GM18511 (cell line): Measurements from ENCODE around the gene COL7A1.

Source experiments
- ATAC-seq: cut with Tn5 transposase; IDR thresholded peaks from one replicate; pipeline ENCODE4 v1.9.1; 2021; ENCODE audit warnings: mild to moderate bottlenecking, moderate library complexity; ENCODE audit not compliant: unreplicated experiment

COL7A1 gene

DNA sequence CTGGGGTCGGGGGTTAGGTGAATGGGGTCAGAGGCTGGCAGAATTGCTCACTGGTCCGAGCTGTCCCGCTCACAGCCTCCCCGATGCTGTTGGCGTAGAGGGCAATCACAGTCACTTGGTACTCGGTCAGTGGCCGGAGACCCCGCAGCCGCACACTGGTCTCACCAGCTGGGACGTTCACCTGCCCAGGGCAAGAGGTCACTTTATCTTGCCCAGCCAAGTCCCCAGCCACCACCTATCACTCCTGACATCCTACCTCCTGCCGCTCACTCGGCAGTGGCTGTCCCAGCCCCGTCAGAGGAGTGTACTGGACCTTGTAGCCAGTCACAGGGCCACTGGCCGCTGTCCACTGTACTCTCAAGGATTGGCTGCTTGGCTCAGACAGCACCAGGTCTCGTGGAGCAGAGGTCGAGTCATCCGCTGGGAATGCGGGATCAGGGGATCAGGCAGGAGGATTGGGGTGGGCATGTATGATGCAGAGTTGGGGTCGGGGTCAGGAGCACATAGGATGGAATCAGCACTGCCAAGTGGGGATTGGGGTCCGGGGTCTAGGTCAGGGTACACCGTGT is 2.5 kb downstream of the COL7A1 start:
- ATAC-seq = no peak

DNA sequence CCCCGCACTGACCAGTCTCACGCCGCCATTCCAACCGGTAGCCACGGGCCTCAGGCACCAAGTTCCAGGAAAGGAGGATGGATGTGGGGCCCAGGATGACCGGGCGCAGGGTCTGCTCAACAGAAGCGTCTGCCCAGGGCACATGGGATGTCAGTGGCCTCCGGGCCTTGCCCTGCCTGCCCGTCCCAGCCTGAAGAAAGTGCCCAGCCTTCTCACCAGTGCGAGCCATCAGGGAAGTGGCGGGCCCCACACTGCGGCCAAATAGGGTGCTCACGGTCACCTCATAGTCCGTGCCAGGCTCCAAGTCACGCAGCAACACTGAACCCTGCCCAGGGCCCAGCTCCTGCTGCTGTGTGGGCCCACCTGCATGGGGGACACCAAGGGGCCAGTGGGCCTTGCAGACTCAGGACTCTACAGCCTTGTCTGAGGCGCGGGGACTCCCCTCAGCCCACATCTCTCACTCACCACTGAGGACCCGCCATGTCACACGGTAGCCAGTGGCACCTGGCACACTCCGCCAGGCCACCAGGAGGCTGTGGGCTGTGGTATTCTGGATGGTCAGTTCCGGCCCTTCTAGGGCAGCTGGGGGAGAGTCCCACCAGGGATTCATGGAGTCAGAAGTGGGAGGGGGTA is 3.1 kb downstream of the COL7A1 start:
- ATAC-seq = no peak

DNA sequence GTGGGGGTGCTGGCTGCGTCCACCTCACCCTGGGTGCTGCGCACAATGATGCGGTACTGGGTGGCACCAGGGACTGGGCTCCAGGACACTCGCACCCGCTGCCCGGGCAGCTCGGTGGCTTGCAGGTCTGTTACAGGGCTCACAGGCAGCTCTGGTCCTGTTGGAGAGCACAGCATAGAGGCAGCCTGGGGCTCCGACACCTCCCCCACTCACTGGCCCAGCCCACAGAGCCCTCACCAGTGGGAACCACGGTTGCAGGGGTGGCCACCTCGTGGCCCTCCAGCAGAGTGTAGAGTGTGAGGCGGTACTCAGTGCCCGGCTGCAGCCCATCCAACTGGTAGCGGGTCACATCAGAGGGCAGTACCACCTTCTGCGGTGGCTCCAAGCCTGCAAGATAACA is 3.7 kb downstream of the COL7A1 start:
- no peak for ATAC-seq

DNA sequence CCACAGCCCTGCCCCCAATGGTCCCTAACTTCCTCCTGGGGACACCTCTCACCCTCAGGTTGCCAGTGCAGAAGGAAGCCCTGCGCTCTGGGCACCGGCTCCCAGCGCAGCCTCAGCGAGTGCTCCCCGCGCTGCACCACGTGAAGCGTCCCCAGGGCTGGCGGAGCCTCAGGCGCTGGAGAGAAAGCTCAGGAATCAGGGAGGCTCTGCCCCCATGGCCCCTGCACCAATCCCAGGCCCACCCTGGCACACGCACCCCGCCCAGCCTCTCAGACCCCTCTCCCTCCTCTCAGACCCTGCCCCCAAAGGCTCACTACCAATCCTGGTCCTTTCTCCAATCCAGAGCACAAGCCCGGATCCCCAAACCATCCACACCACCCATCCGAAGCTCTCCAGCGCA is 6.9 kb downstream of the COL7A1 start:
- ATAC-seq = no peak

DNA sequence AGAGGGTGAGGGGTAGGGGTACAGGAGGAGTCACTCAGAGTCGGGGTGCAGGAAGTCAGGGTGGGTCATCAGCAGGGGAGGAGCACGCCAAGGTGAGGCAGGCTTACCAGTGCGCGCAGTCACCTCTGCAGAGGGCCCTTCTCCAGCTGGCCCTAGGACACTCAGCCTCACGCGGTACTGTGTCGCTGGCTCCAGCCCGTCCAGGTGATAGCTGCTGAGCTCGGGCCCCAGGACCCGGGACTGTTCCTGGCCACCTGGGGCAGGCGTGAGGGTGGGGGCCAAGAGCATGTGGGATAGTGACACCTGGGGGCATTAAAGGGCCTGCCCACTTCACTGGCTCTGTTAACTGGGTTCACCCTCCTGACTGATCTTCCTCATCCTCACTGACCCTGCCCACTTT is 7.4 kb downstream of the COL7A1 start:
- no peak for ATAC-seq

DNA sequence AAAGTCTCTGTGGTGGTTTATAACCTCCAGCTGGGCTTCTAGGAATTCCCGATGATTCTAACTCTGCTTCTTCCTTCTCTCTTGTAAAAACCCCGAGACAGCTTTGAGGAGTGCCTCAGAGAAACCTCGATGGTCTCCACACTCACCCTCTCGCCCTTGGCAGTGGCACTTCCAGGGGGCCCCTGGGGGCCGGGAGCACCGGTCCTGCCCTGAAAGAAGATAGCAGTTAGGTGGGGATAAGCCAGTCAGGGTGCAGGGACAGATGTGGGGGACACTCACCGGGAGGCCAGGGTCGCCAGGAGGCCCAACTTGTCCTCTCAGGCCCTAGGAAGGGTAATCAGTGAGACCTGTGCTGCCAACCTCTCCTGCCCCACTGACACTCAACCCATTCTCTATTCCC is 9.7 kb downstream of the COL7A1 start:
- ATAC-seq = no peak

DNA sequence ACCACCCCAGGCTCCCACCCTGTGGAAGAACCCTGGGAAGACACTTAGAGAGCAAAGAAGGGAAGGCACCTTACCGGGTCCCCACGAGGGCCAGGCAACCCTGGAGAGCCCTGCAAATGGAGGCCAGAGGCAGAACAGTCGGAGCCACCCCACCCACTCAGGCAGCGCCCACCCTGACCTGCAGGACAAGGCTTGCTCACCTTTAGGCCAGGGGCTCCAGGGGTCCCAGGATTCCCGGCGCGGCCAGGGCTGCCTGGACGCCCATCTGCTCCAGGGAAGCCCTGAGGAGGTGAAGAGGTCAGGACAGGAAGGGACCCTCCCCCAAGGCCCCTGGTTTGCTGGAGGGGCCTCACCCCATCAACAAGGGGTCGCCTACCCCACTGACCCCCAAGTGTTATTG is 10.3 kb downstream of the COL7A1 start:
- ATAC-seq = no peak

DNA sequence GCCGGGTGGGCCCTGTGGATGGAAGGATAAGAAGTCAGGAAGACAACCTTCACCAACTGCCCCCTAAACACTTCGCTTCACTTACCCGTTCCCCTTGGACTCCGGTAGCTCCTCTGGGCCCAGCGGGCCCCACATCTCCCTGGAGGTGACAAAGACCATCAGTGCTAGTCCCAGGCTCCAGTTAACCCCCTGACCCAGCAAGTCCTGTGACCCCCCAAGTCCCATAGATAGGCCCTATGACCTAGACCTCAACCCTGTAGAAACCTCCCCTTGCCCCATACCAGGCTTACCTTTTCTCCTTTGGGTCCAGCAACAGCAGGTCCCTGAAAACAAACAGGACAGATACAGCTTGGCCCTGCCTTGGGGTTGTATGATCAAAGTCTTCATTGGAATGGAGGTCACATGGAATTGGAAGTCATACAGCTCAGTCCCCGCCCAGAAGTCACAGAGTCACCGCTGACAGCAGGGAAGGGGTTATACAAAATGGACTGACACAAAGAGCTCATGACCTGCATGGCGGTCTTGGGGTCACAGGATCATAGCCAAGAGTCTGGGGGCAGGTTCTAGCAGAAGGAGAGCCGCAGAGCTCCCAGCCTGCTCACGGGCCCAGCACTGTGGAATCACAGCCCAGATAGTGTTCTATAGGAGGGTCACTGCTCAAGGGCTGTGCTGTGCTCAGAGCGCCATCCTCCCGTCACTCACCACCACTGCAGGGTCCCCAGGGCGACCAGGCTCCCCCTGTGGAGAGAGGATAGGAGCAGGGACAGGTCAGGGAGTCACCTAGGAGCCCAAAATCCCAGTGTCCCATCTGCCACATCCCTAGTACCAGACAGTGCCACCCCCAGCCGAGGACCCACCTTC is 13.3 kb downstream of the COL7A1 start:
- ATAC-seq = no peak

DNA sequence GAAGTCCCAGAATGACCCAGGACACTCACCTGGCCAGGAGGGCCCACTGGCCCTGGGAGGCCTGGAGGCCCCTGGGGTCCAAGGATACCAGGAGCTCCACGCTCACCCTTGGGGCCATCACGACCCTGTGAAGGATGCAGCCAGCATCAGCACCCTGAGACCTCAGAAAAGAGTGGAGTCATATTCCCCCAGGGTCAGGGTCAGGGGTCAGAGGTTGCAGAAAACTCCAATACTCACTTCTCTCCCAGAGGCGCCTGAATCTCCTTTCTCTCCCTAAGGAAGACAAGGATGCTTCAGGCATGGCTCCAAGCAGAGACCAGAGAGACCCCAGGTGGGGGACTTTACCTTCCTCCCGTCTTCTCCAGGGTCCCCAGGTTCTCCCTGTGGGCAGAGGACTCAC is 18.5 kb downstream of the COL7A1 start:
- ATAC-seq = no peak

DNA sequence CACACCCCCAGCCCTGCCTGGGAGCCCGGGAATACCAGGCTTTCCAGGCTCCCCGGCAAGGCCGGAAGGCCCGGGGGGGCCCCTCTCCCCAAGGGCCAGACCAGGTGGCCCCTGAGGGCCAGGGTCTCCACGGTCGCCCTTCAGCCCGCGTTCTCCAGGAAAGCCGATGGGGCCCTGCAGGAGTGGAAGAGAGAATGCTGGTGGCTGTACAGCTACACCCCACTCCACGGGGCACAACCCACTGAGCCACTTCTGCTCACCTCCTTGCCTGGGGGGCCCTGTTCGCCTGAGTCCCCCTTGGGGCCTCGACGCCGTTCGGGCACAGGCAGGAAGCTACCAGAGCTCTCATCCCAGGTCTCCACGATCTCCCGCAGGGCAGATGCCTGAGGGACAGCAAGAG is 19.8 kb downstream of the COL7A1 start:
- no peak for ATAC-seq

DNA sequence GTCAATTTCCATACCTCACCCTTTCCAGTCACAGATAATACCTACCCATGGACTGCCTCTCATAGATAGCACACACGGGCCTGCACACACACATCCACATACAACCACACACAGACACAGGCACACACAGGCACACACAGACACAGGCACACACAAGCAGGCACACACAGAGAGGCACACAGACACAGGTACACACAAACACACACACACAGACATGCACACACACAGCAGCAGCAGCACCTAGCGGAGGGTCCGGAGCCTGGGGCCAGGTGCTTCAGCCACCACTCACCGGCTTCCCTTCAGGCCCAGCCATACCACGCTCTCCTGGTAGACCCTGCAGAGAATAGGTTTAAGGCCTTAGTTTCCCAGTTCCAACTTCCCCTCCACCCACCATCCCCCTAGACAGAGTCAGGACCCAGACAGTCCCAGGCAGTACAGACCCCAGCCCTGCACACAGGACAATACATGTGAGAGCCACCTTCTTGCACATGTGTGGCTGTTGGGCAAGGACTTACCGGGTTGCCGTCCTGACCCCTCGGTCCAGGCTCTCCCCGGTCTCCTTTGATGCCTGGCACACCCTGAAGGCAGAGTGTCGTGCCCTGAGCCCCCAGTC is 21.1 kb downstream of the COL7A1 start:
- ATAC-seq = no peak

DNA sequence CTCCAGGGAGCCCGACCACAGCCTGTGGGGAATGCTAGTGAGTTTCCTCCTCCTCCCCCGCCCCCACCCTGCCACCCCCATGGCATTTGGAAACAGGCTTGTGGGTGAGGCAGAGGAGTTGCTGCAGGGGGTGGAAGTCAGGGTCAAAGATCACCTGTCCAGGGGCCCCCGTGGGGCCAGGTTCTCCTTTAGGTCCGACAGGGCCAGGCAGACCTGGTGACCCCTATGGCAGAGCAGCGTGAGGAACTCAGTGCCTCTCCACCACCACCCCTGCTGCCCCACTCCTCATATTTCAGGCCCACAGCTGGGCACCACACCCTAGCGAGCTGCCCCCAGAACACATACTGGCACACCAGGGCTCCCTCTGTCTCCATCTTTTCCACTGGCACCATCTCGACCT is 22.6 kb downstream of the COL7A1 start:
- no peak for ATAC-seq

DNA sequence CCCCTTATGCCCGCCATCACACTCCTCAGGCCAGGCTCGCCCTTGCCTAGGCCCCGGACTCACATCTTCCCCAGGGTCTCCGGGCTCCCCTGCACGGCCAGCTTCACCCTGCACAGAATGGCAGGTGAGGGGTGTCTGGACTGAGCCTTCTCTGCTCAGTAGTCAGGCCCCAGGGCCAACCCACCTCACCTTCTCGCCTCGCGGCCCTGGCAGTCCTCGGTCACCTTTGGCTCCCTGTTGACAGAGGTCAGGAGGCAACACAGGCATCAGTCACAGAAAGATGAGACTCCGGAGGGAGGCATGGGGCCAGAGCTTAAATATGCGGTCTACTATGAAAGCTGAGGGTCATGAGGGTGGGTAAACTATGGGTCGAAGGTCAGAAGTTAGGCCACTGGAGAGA is 23.2 kb downstream of the COL7A1 start:
- no peak for ATAC-seq

DNA sequence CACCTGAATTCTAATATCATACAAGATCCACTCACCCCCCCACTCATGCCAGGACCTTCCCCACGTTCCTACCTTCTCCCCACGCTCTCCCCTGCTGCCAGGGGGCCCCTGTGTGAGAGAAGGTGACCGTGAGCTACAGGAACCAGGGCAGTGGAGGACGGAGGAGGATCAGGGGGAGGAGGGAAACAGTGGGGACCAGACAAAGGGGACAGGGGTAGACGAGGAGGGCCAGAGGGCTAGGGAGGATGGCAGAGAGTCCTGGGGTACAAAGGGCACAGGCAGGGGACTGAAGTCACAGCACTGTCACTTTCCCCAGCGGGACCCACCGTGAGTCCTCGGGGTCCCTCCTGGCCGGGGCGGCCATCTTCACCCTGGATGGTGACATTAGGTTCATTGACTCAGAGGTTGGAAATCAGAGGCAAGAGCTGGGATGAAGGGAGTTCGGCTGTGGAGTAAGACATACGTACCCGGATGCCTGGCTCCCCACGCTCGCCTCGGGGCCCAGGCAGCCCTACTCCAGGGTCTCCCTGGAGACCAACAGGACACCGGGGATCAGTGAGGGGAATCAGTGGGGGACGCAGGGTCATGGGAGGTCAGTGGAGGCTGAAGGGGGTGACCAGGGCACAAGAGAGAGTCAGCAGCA is 25.2 kb downstream of the COL7A1 start:
- no peak for ATAC-seq

DNA sequence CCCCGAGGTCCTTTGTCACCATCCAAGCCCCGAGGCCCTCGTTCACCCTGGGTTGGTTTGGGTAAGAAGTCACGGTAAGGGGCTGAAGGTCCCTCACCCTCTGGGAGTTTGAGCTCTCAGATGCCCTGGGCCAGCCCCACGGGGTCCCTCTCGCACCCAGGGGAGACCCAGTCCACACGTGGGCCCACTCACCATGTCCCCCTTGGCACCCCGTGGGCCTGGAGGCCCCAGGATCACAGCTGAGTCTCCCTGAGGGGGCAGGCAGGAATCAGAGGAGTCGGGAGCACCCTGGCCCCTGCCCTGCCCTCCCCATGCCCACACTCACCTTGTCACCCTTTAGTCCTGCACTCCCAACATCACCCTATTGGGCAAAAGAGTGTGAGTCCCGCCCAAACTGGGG is 25.7 kb downstream of the COL7A1 start:
- no peak for ATAC-seq

DNA sequence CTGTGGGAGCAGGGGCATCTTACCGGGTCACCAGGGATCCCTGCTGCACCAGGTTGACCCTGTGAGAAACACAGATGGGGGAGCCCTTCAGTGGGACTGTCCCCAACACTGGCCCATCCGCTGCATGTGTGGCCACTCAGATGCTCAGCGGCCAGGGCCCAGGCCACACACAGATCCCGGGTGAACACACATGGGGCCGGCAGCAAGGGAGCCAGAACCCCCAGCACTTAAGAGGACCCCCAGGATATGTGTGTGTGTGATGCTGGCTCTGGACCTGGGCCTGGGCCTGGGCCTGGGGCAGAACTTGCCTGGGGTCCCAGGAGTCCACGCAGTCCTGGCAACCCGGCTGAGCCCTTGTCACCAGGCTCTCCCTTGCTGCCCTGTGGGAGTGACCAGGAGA is 26.7 kb downstream of the COL7A1 start:
- no peak for ATAC-seq

DNA sequence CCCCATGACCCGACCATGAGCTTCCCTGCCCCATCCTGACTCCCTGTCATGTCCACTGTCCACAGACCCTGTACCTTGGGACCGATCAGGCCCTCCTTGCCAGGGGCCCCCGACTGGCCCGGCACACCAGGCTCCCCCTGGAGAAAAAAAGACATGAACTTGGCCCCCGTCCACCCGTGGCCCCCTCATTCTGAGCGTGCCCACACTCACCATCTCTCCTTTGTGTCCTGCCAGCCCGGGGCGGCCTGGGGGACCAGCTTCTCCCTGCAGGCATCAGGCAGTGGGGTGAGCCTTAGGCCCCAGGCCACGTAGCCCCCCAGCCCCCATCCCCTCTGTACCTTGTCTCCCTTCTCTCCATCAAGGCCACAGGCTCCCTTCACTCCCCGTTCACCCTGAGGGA is 27.6 kb downstream of the COL7A1 start:
- ATAC-seq = no peak

DNA sequence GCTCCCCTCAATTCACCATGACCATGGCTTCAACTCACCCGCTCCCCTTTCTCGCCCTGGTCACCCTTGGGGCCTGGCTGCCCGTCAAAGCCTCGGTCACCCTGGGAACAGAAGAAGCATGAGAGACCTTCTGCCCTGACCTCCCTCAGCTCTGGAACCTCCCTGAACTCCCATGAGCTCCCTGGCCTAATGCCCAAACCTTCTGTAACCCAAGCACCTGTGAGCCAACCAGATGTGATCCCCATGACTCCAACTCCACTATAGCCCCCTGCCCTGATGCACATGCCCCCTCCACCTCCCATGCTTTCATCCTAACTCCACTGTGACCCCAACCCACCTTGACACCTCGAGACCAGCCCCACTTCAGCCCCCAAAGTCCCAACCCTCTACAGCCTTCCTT is 28.0 kb downstream of the COL7A1 start:
- no peak for ATAC-seq

DNA sequence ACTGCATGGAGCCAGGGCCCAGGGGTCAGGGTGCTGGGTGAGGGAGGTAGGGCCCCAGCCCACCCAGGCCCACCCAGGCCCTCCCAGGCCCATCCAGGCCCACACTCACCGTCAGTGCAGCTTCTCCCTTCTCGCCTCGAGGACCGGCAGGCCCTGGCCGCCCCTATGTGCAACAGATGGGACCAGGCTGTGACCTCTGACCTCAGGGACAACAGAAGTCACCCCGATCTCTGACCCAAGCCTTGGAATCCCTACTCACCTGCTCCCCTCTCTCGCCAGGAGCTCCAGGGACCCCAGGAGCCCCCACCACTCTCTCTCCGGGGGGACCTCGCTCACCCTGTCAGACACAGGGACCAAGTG is 28.7 kb downstream of the COL7A1 start:
- ATAC-seq = no peak

DNA sequence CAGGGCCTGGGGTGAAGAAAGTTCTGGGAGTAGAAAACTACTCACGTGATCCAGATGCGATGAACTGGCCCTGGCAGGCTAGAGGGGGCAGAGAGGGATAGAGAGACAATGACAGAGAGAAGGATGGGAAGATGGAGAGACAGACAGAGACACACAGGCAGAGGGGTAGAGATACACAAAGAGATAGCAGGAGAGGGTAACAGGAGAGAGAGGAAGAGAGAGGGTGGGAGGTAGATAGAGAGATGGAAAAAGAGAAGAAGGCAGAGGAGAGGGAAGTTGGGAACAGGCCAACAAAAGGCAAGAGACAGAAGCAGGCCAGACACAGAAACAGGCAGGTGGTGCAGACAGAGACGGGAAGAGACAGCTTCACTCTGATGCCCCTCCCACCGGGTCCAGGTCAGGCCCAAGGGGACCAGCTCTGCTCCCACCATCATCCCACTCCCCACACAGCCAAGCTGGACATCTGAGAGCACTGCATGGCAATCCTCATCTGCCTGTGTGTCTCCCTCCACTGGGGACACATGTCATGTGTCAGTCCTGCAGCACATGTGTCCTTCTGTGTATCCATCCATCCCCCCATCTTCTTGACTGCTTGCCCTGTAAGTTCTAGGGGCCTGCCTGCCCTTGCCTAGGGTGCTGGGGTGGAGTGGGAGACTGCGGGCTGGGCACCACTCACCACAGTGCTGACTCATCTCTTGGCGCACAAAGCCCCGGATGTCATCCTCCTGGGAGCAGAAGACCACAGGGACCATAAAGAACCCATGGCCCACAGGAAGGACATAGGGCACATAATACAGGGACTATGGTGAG is 29.3 kb downstream of the COL7A1 start:
- no peak for ATAC-seq

DNA sequence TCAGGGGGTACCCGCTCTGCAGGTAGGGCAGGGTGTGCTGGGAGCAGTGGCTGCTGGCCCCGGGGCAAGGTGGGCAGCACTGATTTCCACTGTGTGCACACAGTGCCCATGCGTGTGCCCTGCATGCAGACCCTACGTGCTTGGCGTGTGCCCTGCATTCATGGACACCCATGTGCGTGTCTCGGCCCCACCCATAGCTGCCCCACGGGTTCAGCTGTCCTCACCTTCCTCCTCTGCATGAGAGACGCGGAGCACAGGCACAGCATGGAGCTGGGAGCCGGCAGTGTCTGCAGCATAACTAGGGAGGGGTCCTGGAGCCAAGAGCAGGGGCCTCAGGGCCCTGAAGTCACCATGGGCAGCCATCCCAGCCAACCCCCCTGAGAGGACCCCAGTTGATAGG is 29.9 kb downstream of the COL7A1 start:
- ATAC-seq = no peak
